Measurements from ENCODE around the gene C1orf87. TPM values are rescaled to one million over a fixed set of nuclear protein-coding genes. Genes with fewer than 3 reads are reported as not detected.
A peak's percentile ranks its signal among the peaks of the same experiment; 100 is the strongest.
"Not testable (repeated sequence)": the region's sequence is repeated elsewhere in the genome, so short reads cannot be mapped to it uniquely, and the experiment has no call there.

The C1orf87 gene
- total and polyA plus RNA-seq, 4 donors: 0.23 to 1.0 (median 0.45) TPM

GRCh38 chr1:59977075-59977410 lies 96.5 kb downstream of the C1orf87 start:
- intact Hi-C loops (cut with DNase I): loop anchor here in 1 of 2 donors (5.0 to 10.0 kb wide), 2 partner anchors 300 to 1068 kb away; no protein-coding TSS in a partner anchor
- H3K27ac ChIP-seq (ENCODE audit: low read depth in 1 of 2, low read length in 2 of 2): no peak overlapping the region
- no peaks in the 10 kb centered on the region for H3K9me3 ChIP-seq (ENCODE audit: control insufficient read depth, low read length)
- H3K36me3 ChIP-seq (ENCODE audit: control insufficient read depth in 1 of 2, insufficient read depth in 2 of 2, low read length in 1 of 2): no peaks in the 10 kb centered on the region
- no peaks in the 10 kb centered on the region for H3K4me1 ChIP-seq (ENCODE audit: control insufficient read depth in 1 of 2, insufficient read depth in 2 of 2, low read length in 2 of 2)
- DNase-seq: no peak
- H3K27me3 ChIP-seq (ENCODE audit: control insufficient read depth in 1 of 2, insufficient read depth in 2 of 2, low read length in 1 of 2): no peaks in the 10 kb centered on the region
- ATAC-seq (ENCODE audit: low FRiP score): no peak
- H3K4me3 ChIP-seq (ENCODE audit: low read length in 2 of 2): no peak overlapping the region
- 85 to 89% methylated on average over 4 of the region's 4 CpGs for WGBS, 2 donors

- Histone ChIP-seq H3K36me3 (ENCODE audit: control insufficient read depth in 1 of 2, insufficient read depth in 2 of 2, low read length in 1 of 2) (no peaks in the 10 kb centered on the region), H3K4me1 (ENCODE audit: control insufficient read depth in 1 of 2, insufficient read depth in 2 of 2, low read length in 2 of 2) (no peaks in the 10 kb centered on the region), H3K9me3 (ENCODE audit: control insufficient read depth, low read length) (no peaks in the 10 kb centered on the region), H3K4me3 (ENCODE audit: low read length in 2 of 2) (peak overlapping the region in 1 of 2 donors; percentile 31), H3K27me3 (ENCODE audit: control insufficient read depth in 1 of 2, insufficient read depth in 2 of 2, low read length in 1 of 2) (no peaks in the 10 kb centered on the region), H3K27ac (ENCODE audit: low read depth in 1 of 2, low read length in 2 of 2) (no peak overlapping the region)
- WGBS, 2 donors: 40 to 45% methylated on average over 19 of the region's 19 CpGs
- intact Hi-C loops (cut with DNase I): loop anchor here in 1 of 2 donors (5.0 to 10.0 kb wide), 2 partner anchors 301 to 1068 kb away; no protein-coding TSS in a partner anchor
- DNase-seq: peak; percentile 63 to 91
- ATAC-seq (ENCODE audit: low FRiP score): peak; percentile 77
Measured at GRCh38 chr1:59976194-59977074, 97.1 kb downstream of the C1orf87 start.

- Histone ChIP-seq H3K4me3 (ENCODE audit: low read length in 2 of 2) (no peak overlapping the region), H3K9me3 (ENCODE audit: control insufficient read depth, low read length) (no peaks in the 10 kb centered on the region), H3K27me3 (ENCODE audit: control insufficient read depth in 1 of 2, insufficient read depth in 2 of 2, low read length in 1 of 2) (no peaks in the 10 kb centered on the region), H3K4me1 (ENCODE audit: control insufficient read depth in 1 of 2, insufficient read depth in 2 of 2, low read length in 2 of 2) (no peaks in the 10 kb centered on the region), H3K27ac (ENCODE audit: low read depth in 1 of 2, low read length in 2 of 2) (no peak overlapping the region), H3K36me3 (ENCODE audit: control insufficient read depth in 1 of 2, insufficient read depth in 2 of 2, low read length in 1 of 2) (no peaks in the 10 kb centered on the region)
- intact Hi-C loops (cut with DNase I): loop anchor here (5.0 to 10.0 kb wide), 2 partner anchors 154 to 1071 kb away; no protein-coding TSS in a partner anchor
- WGBS, 2 donors: 96 to 100% methylated on average over 1 of the region's 1 CpG
- DNase-seq: no peak
- no peak for ATAC-seq (ENCODE audit: low FRiP score)
Measured at GRCh38 chr1:59973719-59974118, 99.9 kb downstream of the C1orf87 start.

GRCh38 chr1:59972216-59972927 lies 101.2 kb downstream of the C1orf87 start:
- DNase-seq (no peak), ATAC-seq (ENCODE audit: low FRiP score) (no peak)
- Histone ChIP-seq H3K36me3 (ENCODE audit: control insufficient read depth in 1 of 2, insufficient read depth in 2 of 2, low read length in 1 of 2) (no peaks in the 10 kb centered on the region), H3K9me3 (ENCODE audit: control insufficient read depth, low read length) (no peaks in the 10 kb centered on the region), H3K4me1 (ENCODE audit: control insufficient read depth in 1 of 2, insufficient read depth in 2 of 2, low read length in 2 of 2) (no peaks in the 10 kb centered on the region), H3K27me3 (ENCODE audit: control insufficient read depth in 1 of 2, insufficient read depth in 2 of 2, low read length in 1 of 2) (no peaks in the 10 kb centered on the region), H3K4me3 (ENCODE audit: low read length in 2 of 2) (no peak overlapping the region), H3K27ac (ENCODE audit: low read depth in 1 of 2, low read length in 2 of 2) (no peak overlapping the region)
- intact Hi-C loops (cut with DNase I): loop anchor here (5.0 to 10.0 kb wide), 2 partner anchors 155 to 1072 kb away; no protein-coding TSS in a partner anchor
- 87 to 93% methylated on average over 20 of the region's 20 CpGs for WGBS, 2 donors

- H3K9me3 ChIP-seq (ENCODE audit: control insufficient read depth, low read length): no peaks in the 10 kb centered on the region
- H3K4me3 ChIP-seq (ENCODE audit: low read length in 2 of 2): no peak overlapping the region
- no peaks in the 10 kb centered on the region for H3K36me3 ChIP-seq (ENCODE audit: control insufficient read depth in 1 of 2, insufficient read depth in 2 of 2, low read length in 1 of 2)
- no peaks in the 10 kb centered on the region for H3K27me3 ChIP-seq (ENCODE audit: control insufficient read depth in 1 of 2, insufficient read depth in 2 of 2, low read length in 1 of 2)
- DNase-seq (peak; percentile 78 to 91), ATAC-seq (ENCODE audit: low FRiP score) (peak; percentile 87)
- WGBS, 2 donors: 7 to 8% methylated on average over 19 of the region's 19 CpGs
- no peak overlapping the region for H3K27ac ChIP-seq (ENCODE audit: low read depth in 1 of 2, low read length in 2 of 2)
- no peaks in the 10 kb centered on the region for H3K4me1 ChIP-seq (ENCODE audit: control insufficient read depth in 1 of 2, insufficient read depth in 2 of 2, low read length in 2 of 2)
- intact Hi-C loops (cut with DNase I): loop anchor here (2.0 to 10.0 kb wide), 3 partner anchors 156 to 1073 kb away; no protein-coding TSS in a partner anchor
Measured at GRCh38 chr1:59971464-59971911, 102.1 kb downstream of the C1orf87 start.

- H3K36me3 ChIP-seq (ENCODE audit: control insufficient read depth in 1 of 2, insufficient read depth in 2 of 2, low read length in 1 of 2); H3K27me3 ChIP-seq (ENCODE audit: control insufficient read depth in 1 of 2, insufficient read depth in 2 of 2, low read length in 1 of 2); ATAC-seq (ENCODE audit: low FRiP score); DNase-seq; H3K4me1 ChIP-seq (ENCODE audit: control insufficient read depth in 1 of 2, insufficient read depth in 2 of 2, low read length in 2 of 2); H3K9me3 ChIP-seq (ENCODE audit: control insufficient read depth, low read length); H3K4me3 ChIP-seq (ENCODE audit: low read length in 2 of 2); H3K27ac ChIP-seq (ENCODE audit: low read depth in 1 of 2, low read length in 2 of 2): not testable (repeated sequence)
- intact Hi-C loops (cut with DNase I): loop anchor here (2.0 to 10.0 kb wide), 3 partner anchors 158 to 1075 kb away; no protein-coding TSS in a partner anchor
- WGBS, 2 donors: 97 to 98% methylated on average over 27 to 42 of the region's 42 CpGs
Measured at GRCh38 chr1:59969542-59970175, 103.9 kb downstream of the C1orf87 start.

GRCh38 chr1:59968746-59969145 lies 104.8 kb downstream of the C1orf87 start:
- H3K27ac ChIP-seq (ENCODE audit: low read depth in 1 of 2, low read length in 2 of 2); H3K4me3 ChIP-seq (ENCODE audit: low read length in 2 of 2); H3K27me3 ChIP-seq (ENCODE audit: control insufficient read depth in 1 of 2, insufficient read depth in 2 of 2, low read length in 1 of 2); H3K36me3 ChIP-seq (ENCODE audit: control insufficient read depth in 1 of 2, insufficient read depth in 2 of 2, low read length in 1 of 2); ATAC-seq (ENCODE audit: low FRiP score); intact Hi-C loops (cut with DNase I); H3K4me1 ChIP-seq (ENCODE audit: control insufficient read depth in 1 of 2, insufficient read depth in 2 of 2, low read length in 2 of 2); DNase-seq; H3K9me3 ChIP-seq (ENCODE audit: control insufficient read depth, low read length): not testable (repeated sequence)
- 92 to 97% methylated on average over 15 to 17 of the region's 17 CpGs for WGBS, 2 donors

- H3K27ac ChIP-seq (ENCODE audit: low read depth in 1 of 2, low read length in 2 of 2): no peak overlapping the region
- 91 to 97% methylated on average over 3 of the region's 3 CpGs for WGBS, 2 donors
- no peaks in the 10 kb centered on the region for H3K27me3 ChIP-seq (ENCODE audit: control insufficient read depth in 1 of 2, insufficient read depth in 2 of 2, low read length in 1 of 2)
- no peaks in the 10 kb centered on the region for H3K4me1 ChIP-seq (ENCODE audit: control insufficient read depth in 1 of 2, insufficient read depth in 2 of 2, low read length in 2 of 2)
- no peaks in the 10 kb centered on the region for H3K36me3 ChIP-seq (ENCODE audit: control insufficient read depth in 1 of 2, insufficient read depth in 2 of 2, low read length in 1 of 2)
- intact Hi-C loops (cut with DNase I): no loop called here
- ATAC-seq (ENCODE audit: low FRiP score): no peak
- no peaks in the 10 kb centered on the region for H3K9me3 ChIP-seq (ENCODE audit: control insufficient read depth, low read length)
- H3K4me3 ChIP-seq (ENCODE audit: low read length in 2 of 2): no peak overlapping the region
- no peak for DNase-seq
Measured at GRCh38 chr1:59967780-59968179, 105.8 kb downstream of the C1orf87 start.

All from aorta (tissue), 5 donors.